HG03280 (cell line): ENCODE results near the gene PHETA2.

ENCODE experiments used
- ATAC-seq: cut with Tn5 transposase; IDR thresholded peaks from one replicate; pipeline ENCODE4 v1.9.1; 2021; ENCODE audit warnings: mild to moderate bottlenecking, moderate library complexity; ENCODE audit not compliant: unreplicated experiment

PHETA2 gene

DNA sequence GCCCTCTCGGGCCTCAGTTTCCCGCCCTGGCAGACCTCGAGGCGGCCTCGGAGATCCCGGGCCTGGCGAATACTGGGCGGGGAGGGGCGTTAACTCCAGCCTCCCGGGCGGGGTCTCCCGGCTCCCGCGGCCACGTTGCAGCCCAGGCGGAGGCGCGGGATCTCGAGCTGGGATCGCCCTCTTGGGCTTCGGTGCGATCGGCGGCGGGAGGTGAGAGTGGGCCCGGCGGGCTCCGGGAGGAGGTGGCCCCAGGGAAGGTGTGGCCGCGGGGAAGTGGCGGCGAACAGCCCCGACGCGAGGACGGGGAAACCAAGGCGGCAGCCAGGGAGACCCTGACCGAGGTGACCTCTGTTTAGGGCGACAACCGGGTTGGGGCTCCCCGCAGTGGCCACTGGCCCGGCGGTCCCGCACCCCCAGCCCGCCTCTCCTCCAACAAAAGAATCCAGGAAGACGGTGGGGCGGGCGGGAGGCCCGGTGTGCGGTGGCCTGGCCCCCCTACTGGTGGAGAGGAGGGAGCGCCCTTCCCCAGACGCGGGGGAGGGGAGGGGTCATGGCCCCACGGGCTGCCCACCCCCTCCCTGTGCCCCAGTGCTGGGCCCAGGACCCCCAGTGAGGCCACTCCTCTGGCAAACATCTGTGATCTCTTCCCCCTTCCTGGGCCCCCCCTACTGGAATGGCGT, at the start of gene PHETA2:
PHETA2 (plus strand) TSS at position 117 of the 680 bp plus-strand sequence. CDS start 3,046 bp downstream, outside the sequence.
- no peak for ATAC-seq

DNA sequence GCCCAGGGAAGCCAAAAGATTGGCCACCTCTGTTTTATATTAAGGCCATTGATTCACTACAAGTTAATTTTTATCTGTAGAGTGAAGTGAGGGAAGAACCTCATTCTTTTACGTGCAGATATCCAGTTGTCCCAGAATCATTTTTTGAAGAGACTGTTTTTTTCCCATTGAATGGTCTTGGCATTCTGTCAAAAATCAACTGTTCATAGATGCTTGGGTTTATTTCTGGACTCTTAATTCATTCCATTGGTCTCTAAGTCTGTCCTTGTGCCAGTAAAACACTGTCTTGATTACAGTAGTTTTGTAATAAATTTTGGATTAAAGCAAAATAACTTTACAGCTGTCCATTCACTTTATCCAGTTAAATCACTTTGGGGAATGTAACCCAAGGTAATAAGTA, 48.6 kb upstream of the PHETA2 start:
- ATAC-seq = no peak

GRCh38 chr22:42026705-42027104, 47.3 kb upstream of the PHETA2 start:
- no peak for ATAC-seq

DNA sequence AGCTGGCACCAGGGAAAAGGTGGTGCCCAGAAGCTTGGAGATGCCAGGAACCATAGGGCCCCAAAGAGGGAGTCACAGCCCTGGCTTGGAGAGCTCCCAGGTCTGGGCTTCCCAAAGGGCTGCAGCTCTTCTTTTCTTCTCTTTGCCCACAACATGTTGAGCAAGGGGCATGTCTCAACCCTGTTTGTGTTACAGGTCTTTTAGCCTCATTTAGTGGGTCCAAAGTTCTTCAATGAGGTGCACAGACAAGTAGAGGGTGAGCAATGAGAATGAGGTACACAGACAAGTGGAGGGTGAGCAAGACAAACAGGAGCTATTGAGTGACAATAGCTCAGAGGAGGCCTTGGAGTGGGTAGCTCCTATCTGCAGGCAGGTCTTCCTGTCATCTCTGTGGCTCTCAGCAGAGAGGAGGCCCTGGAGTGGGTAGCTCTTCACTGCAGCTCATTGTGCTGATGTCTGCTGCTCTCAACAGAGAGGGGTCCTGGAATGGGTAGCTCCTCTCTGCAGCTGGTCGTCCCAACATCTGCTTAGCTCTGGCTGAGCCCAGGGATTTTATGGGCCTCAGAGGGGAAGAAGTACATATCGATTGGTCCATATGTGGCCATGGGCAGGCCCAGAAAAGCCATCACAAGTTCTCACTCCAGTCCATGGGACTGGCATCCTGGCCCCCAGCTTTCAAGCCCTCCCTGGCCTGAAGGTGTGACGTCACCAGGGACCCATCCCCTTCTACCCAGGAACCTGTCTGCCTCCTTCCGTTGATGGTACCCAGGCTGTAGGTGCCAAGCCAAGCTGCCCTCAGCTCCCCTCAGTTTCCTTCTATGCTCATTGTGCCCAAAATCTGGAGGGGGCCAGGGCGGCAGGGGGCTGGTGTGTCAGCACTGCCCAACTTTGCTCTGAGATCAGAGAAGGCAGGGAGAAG, 40.5 kb upstream of the PHETA2 start:
- no peak for ATAC-seq

- no peak for ATAC-seq
Measured at GRCh38 chr22:42035256-42035655, 38.8 kb upstream of the PHETA2 start.

- ATAC-seq = no peak
Measured at GRCh38 chr22:42039271-42039670, 34.8 kb upstream of the PHETA2 start.

GRCh38 chr22:42041784-42042183, 32.3 kb upstream of the PHETA2 start:
- no peak for ATAC-seq

DNA sequence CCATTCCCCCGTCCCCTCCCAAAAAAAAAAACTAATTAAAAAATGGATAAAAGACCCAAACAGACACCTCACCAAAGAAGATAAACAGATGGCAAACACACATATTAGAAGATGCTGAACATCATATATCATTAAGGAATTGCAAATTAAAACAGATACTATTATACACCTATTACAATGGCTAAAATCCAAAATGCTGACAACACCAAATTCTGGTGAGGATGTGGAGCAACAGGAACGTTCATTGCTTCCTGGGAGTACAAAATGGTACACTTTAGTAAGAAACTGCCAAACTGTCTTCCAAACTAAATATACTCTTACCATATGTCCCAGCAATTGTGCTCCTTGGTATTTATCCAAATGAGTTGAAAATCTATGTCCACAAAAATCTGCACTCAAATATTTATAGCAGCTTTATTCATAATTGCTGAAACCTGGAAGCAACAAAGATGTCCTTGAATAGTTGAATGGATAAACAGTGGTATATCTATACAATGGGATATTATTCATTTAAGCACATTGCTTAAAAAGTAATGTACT, 23.3 kb upstream of the PHETA2 start:
- no peak for ATAC-seq

DNA sequence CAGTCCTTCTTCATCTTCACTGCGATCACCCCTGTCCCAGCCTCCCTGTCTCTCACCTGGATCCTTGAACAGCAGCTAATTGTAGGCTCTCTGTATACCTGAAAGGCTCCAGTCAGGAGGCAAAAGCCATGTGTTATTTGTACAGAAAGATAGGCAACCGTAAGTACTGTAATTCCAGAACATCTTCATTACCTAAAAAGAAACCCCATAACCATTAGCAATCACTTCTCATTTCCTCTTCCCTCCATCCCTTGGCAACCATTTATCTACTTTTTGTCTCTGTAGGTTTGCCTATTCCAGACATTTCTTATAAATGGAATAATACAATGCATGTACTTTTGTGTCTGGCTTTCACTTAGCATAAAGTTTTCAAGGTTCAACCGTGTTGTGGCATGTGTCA, 21.3 kb upstream of the PHETA2 start:
- no peak for ATAC-seq

- ATAC-seq = no peak
Measured at GRCh38 chr22:42056757-42057511, 17.1 kb upstream of the PHETA2 start.

DNA sequence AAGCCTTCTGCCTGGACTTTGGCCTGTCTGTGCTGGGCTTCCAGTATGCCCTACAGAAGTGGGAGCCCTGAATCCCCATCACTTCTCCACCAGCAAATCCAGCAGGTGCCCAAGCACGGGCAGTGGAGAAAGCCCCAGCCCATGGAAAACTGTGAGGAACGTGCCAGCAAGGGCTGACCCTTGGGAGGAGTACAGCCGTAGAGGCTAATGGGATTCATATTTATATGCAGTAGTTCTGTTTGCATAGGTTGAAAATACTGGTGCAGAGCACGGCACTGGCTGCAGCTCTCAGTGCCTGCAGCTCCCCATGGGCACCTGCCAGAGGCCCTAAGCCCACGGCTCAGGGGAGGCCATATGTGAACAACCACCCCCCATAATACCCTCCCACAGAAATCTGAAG, 13.6 kb upstream of the PHETA2 start:
- ATAC-seq = no peak

- no peak for ATAC-seq
Measured at GRCh38 chr22:42061041-42061440, 13.0 kb upstream of the PHETA2 start.

DNA sequence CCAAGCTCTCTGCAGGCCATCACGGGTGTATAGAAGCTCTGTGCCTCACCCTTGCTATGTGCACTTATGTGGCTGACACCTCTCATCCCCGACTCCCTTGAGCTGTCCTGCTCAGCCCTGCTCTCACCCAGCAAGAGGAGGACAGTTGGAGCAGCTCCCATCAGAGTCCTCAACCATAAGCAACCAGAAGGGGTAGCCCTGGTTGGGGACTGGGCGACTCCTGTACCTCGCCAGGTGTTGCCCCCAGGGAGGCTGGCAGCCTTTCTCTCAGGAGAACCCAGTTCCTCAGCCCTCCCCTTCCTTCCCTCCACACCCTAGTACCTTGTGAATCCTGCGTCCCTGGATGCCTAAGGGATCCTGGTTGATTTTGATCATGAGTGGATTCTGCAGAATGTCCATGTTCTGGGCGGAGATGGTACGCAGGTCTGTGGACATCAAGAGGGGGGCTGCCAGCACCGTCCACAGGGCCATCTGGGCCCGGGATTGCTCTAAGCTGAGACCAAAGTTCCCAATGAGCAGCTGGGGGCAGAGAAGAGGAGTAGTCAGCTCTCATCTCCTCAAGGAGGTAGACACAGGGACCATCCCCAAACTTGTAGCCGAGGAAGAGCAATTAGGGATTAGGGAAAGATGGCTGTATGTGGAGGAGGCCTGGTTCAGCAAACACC, 11.4 kb upstream of the PHETA2 start:
- ATAC-seq = no peak

GRCh38 chr22:42064629-42065028, 9.4 kb upstream of the PHETA2 start:
- ATAC-seq = no peak

DNA sequence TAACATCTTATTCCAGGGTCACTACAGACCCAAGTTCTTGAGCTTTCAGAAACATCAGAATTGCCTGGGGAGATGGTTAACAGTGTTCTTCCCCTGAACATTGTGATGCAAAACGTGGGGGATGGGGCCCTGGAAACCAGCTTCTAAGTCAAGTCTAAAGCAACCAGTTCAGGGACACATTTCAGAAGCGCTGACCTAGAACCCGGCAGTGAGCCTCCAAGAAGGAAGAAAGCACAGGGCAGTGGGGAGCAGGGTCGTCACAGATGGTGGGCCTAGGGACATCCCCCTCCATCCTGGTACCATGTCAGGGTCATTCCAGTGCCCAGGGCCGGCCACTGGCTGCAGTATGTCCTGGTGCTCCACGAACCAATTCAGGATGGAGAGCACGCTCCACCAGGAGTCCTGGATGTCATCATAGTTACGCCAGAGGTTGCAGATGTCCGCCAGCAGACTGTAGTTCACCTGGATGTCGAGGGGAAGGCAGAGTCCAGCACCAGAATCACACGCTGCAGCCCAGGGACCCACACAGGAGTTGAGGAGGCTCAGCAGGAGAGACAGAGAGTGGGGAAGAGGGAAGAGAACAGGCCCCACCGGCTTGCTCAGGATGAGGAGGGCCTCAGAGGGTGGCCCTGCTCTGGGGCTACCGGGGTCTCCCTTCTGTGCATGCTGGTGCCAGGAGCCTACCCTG, 8.5 kb upstream of the PHETA2 start:
- ATAC-seq = no peak

GRCh38 chr22:42066126-42066761, 7.8 kb upstream of the PHETA2 start:
- no peak for ATAC-seq

DNA sequence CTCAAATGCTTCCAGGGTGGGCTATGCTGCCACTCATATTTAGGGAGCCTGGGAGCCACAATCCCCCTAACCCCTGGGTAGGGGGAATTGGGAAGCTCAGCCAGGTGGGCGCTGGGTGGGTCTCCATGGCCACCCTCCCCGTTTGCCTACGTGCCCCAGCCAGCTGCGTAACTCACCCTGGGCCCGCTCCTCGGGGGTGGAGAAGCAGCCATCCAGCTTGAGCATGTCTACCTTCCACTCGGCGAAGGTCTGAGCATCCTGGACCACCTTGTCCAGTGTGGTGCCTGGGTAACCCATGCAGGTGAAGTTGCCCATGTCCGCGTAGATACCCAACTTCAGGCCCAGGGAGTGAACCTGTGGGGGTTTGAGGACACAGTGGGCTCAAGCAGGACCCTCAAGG, 7.1 kb upstream of the PHETA2 start:
- ATAC-seq = no peak

- no peak for ATAC-seq
Measured at GRCh38 chr22:42067671-42068251, 6.3 kb upstream of the PHETA2 start.

DNA sequence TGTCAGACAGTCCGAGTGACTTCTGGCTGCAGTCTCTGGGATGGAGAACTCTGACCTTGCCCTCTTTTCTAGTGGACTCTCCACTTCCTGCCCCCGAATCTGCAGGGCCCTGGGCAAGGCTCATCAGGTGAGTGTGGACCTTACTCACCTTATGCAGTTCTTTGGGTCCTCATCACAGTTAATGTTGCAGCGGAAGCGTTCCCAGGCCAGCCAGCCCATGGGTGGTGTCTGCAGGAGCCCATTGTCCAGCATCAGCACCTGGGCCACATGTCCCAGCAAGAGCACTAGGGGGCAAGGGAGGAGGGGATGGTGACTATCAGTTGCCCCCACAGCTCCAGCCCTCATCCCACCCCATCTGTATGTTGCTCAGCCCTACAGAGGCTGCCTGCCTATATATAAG, 5.8 kb upstream of the PHETA2 start:
- ATAC-seq = no peak
